Mucosa of descending colon (tissue), 3 donors: ENCODE measurements around the gene LIX1L. TPM values are rescaled to one million over a fixed set of nuclear protein-coding genes. Genes with fewer than 3 reads are reported as not detected.

Source experiments
- ATAC-seq: fragments of 200-7000 bp; cut with Tn5 transposase; one replicate; pipeline ENCODE4 v1.9.1; 2020; ENCODE audit warnings: mild to moderate bottlenecking, moderate library complexity
- DNase-seq, 3 donors: peaks; one replicate each; pipeline ENCODE4 v3.0.0-alpha.2; 2020
- H3K36me3 ChIP-seq: fragments of 200-600 bp; one replicate; pipeline ENCODE4 v1.8.0; 2021; ENCODE audit warnings: low read depth, mild to moderate bottlenecking
- H3K4me1 ChIP-seq: fragments of 200-600 bp; one replicate; pipeline ENCODE4 v1.8.0; 2021; ENCODE audit warnings: low read depth, mild to moderate bottlenecking
- H3K4me3 ChIP-seq: fragments of 200-600 bp; one replicate; pipeline ENCODE4 v1.8.0; 2021; ENCODE audit warnings: mild to moderate bottlenecking
- H3K9me3 ChIP-seq: fragments of 200-600 bp; one replicate; pipeline ENCODE4 v1.8.0; 2021; ENCODE audit warnings: mild to moderate bottlenecking
- CTCF ChIP-seq: fragments of 200-600 bp; IDR thresholded peaks from one replicate; pipeline ENCODE4 v1.8.0; 2022; ENCODE audit warnings: antibody characterized with exemption, mild to moderate bottlenecking
- intact Hi-C, 2 donors: fragments of 100-400 bp; cut with DNase I in 1 of 2; cut with micrococcal nuclease in 1 of 2; formaldehyde crosslinking; loops; one replicate each; pipeline versions ENCODE4 v1.11.0 to v1.11.1; 2022; cut with DNase I, micrococcal nuclease
- total RNA-seq, 3 donors: library from RNA; stranded (reverse); fragmentation: NEBNext Ultra II Directional in 2 of 3; extraction: Animal tissue kit (Norgen Biotek cat#: 25700) in 2 of 3; gene quantifications; one replicate each; pipeline versions ENCODE4 v1.2.1 to v1.2.4, GENCODE V29; 2021 to 2023
- donor health status: DM: no; HTN: no; CAD: no; lungs with moderate emphysema.
- donor health status: DM: no; HTN: no; CAD: no.
- donor health status: DM: no; HTN: yes; CAD: no.

LIX1L gene
- total RNA-seq, 3 donors from 2014 or later: 3.9 to 34.3 (median 10.2) TPM

GRCh38 chr1:145946477-145946986 lies 11.3 kb downstream of the LIX1L start:
- no peak overlapping the region for H3K4me3 ChIP-seq
- peak; percentile 46 for ATAC-seq
- no peak for DNase-seq
- peaks cover 2% of the 10 kb centered on the region for H3K36me3 ChIP-seq
- TF ChIP-seq CTCF: no peak
- no peaks in the 10 kb centered on the region for H3K4me1 ChIP-seq
- no peaks in the 10 kb centered on the region for H3K9me3 ChIP-seq
- intact Hi-C loops: no loop called here

- ATAC-seq (peak; percentile 25), DNase-seq (peak in 1 of 3 donors; percentile 27)
- Histone ChIP-seq H3K9me3 (no peaks in the 10 kb centered on the region), H3K36me3 (peaks cover 2% of the 10 kb centered on the region), H3K4me1 (no peaks in the 10 kb centered on the region), H3K4me3 (no peak overlapping the region)
- intact Hi-C loops: no loop called here
- no peak for TF ChIP-seq CTCF
Measured at GRCh38 chr1:145944532-145944931, 13.3 kb downstream of the LIX1L start.

- ATAC-seq (no peak), DNase-seq (no peak)
- no peaks in the 10 kb centered on the region for H3K9me3 ChIP-seq
- intact Hi-C loops: no loop called here
- H3K4me3 ChIP-seq: no peak overlapping the region
- TF ChIP-seq CTCF: no peak
- H3K36me3 ChIP-seq: peaks cover 2% of the 10 kb centered on the region
- H3K4me1 ChIP-seq: no peaks in the 10 kb centered on the region
Measured at GRCh38 chr1:145942871-145943270, 14.9 kb downstream of the LIX1L start.

GRCh38 chr1:145942405-145942804 lies 15.4 kb downstream of the LIX1L start:
- DNase-seq: no peak
- H3K4me1 ChIP-seq: no peaks in the 10 kb centered on the region
- no peak for TF ChIP-seq CTCF
- intact Hi-C loops: no loop called here
- peaks cover 2% of the 10 kb centered on the region for H3K36me3 ChIP-seq
- H3K4me3 ChIP-seq: no peak overlapping the region
- ATAC-seq: no peak
- no peaks in the 10 kb centered on the region for H3K9me3 ChIP-seq

GRCh38 chr1:145937436-145937835 lies 20.4 kb downstream of the LIX1L start:
- Histone ChIP-seq H3K36me3 (no peaks in the 10 kb centered on the region), H3K4me3 (no peak overlapping the region), H3K9me3 (no peaks in the 10 kb centered on the region), H3K4me1 (no peaks in the 10 kb centered on the region)
- TF ChIP-seq CTCF: no peak
- intact Hi-C loops: no loop called here
- DNase-seq (no peak), ATAC-seq (no peak)

- H3K9me3 ChIP-seq: no peaks in the 10 kb centered on the region
- no peak for ATAC-seq
- intact Hi-C loops: no loop called here
- no peak overlapping the region for H3K4me3 ChIP-seq
- no peak for TF ChIP-seq CTCF
- no peak for DNase-seq
- no peaks in the 10 kb centered on the region for H3K36me3 ChIP-seq
- no peaks in the 10 kb centered on the region for H3K4me1 ChIP-seq
Measured at GRCh38 chr1:145936247-145936646, 21.6 kb downstream of the LIX1L start.
